Smooth muscle cell of the brain vasculature (primary cell): ENCODE data around the gene MED23.
A peak's percentile ranks its signal among the peaks of the same experiment; 100 is the strongest.
"Not testable (repeated sequence)": the region's sequence is repeated elsewhere in the genome, so short reads cannot be mapped to it uniquely, and the experiment has no call there.

Source experiments
- DNase-seq: peaks from one replicate; pipeline ENCODE4 v3.0.0-alpha.2; 2012; ENCODE audit warnings: low read depth, low spot score

The MED23 gene

GRCh38 chr6:131574133-131574532, 53.9 kb downstream of the MED23 start:
- peak; percentile 12 for DNase-seq

GRCh38 chr6:131572686-131573415, 55.2 kb downstream of the MED23 start, which contains the start of gene ARG1:
Gene ARG1, plus strand, starts transcription at chr6:131573226. Its CDS starts 57 bp downstream, at chr6:131573283.
- DNase-seq, result no peak

GRCh38 chr6:131568726-131569125, 59.3 kb downstream of the MED23 start:
- DNase-seq, result no peak

- no peak for DNase-seq
Measured at GRCh38 chr6:131565056-131565455, 63.0 kb downstream of the MED23 start.

GRCh38 chr6:131561925-131562707, 65.9 kb downstream of the MED23 start:
- DNase-seq, result no peak

- no peak for DNase-seq
Measured at GRCh38 chr6:131558922-131559321, 69.1 kb downstream of the MED23 start.

- no peak for DNase-seq
Measured at GRCh38 chr6:131555992-131556391, 72.0 kb downstream of the MED23 start.

GRCh38 chr6:131552572-131552971, 75.5 kb downstream of the MED23 start:
- no peak for DNase-seq

- no peak for DNase-seq
Measured at GRCh38 chr6:131551902-131552301, 76.1 kb downstream of the MED23 start.

- DNase-seq, result no peak
Measured at GRCh38 chr6:131549811-131550210, 78.2 kb downstream of the MED23 start.

GRCh38 chr6:131548441-131548840, 79.6 kb downstream of the MED23 start:
- no peak for DNase-seq

- no peak for DNase-seq
Measured at GRCh38 chr6:131547488-131547887, 80.6 kb downstream of the MED23 start.

GRCh38 chr6:131545317-131545716, 82.7 kb downstream of the MED23 start:
- no peak for DNase-seq

- DNase-seq, result not testable (repeated sequence)
Measured at GRCh38 chr6:131538615-131539014, 89.4 kb downstream of the MED23 start.

- DNase-seq, result no peak
Measured at GRCh38 chr6:131532580-131533039, 95.4 kb downstream of the MED23 start.

- DNase-seq, result not testable (repeated sequence)
Measured at GRCh38 chr6:131531681-131532080, 96.4 kb downstream of the MED23 start.

- DNase-seq, result not testable (repeated sequence)
Measured at GRCh38 chr6:131530936-131531335, 97.1 kb downstream of the MED23 start.

GRCh38 chr6:131524695-131525336, 103.2 kb downstream of the MED23 start:
- no peak for DNase-seq

GRCh38 chr6:131523988-131524673, 103.9 kb downstream of the MED23 start:
- DNase-seq, result no peak
